ENCODE data around the gene SGCA. TPM values are rescaled to one million over a fixed set of nuclear protein-coding genes. Genes with fewer than 3 reads are reported as not detected.

Gene SGCA
- total and polyA plus RNA-seq, 2 of the 13 experiments (the other 11 are each of a cell fraction or from before 2014, with no cell fraction given): not detected

DNA sequence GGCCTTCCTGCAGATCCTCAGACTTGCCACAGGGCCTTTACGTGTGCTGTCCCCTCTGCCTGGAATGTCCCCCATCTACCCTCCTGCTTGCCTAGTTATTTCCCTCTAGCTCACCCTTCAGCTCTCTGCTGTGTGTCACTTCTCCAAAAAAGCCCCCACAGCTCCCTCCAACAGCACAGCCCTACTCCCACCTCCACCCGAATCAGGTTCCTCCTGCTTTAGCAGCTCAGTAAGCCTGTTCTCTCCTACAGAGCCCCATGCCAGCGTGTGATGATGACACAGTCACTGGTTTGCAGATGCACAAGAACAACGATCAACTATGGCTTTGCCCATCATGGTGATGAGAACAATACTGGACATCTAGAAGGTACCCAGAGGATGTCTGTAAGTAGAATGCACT lies 28.8 kb upstream of the SGCA start:
- no peaks in the 10 kb centered on the region for H3K9me3 ChIP-seq (ENCODE audit: low read length)
- intact Hi-C loops (cut with micrococcal nuclease; ENCODE audit: unreplicated experiment) (no loop called here), in situ Hi-C loops (cut with HindIII; ENCODE audit: extremely low pct_ligation_motif_present, low pct_unique_long_range_greater_than_20kb) (no loop called here)
- H3K27ac ChIP-seq (ENCODE audit: extremely low read length, insufficient read depth, low read length): no peak overlapping the region
- H2AFZ ChIP-seq (ENCODE audit: low read length): no peak overlapping the region
- H4K20me1 ChIP-seq (ENCODE audit: insufficient read depth, low read length): peaks cover 6% of the 10 kb centered on the region; the same call in 1 of the 2 replicates
- H3K4me3 ChIP-seq (replicated peaks in 1 of 3; ENCODE audit: insufficient read depth in 1 of 3, low read depth in 2 of 3, low read length in 3 of 3): no peak overlapping the region
- FAIRE-seq (no peak), ATAC-seq (no peak), DNase-seq (ENCODE audit: low spot score) (no peak)
- TF ChIP-seq MXD4 (CRISPR knock-in tag; IDR thresholded peaks at IDR 0.05) (no peak), ZFP62 (CRISPR knock-in tag; IDR thresholded peaks at IDR 0.05) (no peak), PTBP1 (IDR thresholded peaks at IDR 0.05; ENCODE audit: low read depth, low read length, poor library complexity, severe bottlenecking) (no peak), ZNF431 (CRISPR knock-in tag; IDR thresholded peaks at IDR 0.05; ENCODE audit: borderline replicate concordance, low read depth) (no peak), SPEN (CRISPR knock-in tag; IDR thresholded peaks at IDR 0.05; ENCODE audit: low read depth) (no peak), SP1 (IDR thresholded peaks at IDR 0.05) (no peak), SP1 (CRISPR knock-in tag; IDR thresholded peaks at IDR 0.05) (no peak), PHF21A (CRISPR knock-in tag; IDR thresholded peaks at IDR 0.05) (no peak), ZNF30 (CRISPR knock-in tag; IDR thresholded peaks at IDR 0.05) (no peak), EED (CRISPR knock-in tag; IDR thresholded peaks at IDR 0.05) (no peak), NAIF1 (CRISPR knock-in tag; IDR thresholded peaks at IDR 0.05; ENCODE audit: borderline replicate concordance) (no peak), RXRB (CRISPR knock-in tag; IDR thresholded peaks at IDR 0.05; ENCODE audit: borderline replicate concordance) (no peak), MBD4 (IDR thresholded peaks at IDR 0.05; ENCODE audit: borderline replicate concordance, low read length) (no peak)
- TF ChIP-seq, protein P1, sequence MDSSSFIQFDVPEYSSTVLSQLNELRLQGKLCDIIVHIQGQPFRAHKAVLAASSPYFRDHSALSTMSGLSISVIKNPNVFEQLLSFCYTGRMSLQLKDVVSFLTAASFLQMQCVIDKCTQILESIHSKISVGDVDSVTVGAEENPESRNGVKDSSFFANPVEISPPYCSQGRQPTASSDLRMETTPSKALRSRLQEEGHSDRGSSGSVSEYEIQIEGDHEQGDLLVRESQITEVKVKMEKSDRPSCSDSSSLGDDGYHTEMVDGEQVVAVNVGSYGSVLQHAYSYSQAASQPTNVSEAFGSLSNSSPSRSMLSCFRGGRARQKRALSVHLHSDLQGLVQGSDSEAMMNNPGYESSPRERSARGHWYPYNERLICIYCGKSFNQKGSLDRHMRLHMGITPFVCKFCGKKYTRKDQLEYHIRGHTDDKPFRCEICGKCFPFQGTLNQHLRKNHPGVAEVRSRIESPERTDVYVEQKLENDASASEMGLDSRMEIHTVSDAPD (CRISPR knock-in tag; IDR thresholded peaks at IDR 0.05): no peak
- TF ChIP-seq, protein P2, sequence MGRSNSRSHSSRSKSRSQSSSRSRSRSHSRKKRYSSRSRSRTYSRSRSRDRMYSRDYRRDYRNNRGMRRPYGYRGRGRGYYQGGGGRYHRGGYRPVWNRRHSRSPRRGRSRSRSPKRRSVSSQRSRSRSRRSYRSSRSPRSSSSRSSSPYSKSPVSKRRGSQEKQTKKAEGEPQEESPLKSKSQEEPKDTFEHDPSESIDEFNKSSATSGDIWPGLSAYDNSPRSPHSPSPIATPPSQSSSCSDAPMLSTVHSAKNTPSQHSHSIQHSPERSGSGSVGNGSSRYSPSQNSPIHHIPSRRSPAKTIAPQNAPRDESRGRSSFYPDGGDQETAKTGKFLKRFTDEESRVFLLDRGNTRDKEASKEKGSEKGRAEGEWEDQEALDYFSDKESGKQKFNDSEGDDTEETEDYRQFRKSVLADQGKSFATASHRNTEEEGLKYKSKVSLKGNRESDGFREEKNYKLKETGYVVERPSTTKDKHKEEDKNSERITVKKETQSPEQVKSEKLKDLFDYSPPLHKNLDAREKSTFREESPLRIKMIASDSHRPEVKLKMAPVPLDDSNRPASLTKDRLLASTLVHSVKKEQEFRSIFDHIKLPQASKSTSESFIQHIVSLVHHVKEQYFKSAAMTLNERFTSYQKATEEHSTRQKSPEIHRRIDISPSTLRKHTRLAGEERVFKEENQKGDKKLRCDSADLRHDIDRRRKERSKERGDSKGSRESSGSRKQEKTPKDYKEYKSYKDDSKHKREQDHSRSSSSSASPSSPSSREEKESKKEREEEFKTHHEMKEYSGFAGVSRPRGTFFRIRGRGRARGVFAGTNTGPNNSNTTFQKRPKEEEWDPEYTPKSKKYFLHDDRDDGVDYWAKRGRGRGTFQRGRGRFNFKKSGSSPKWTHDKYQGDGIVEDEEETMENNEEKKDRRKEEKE (IDR thresholded peaks at IDR 0.05): no peak
- TF ChIP-seq, protein P3, sequence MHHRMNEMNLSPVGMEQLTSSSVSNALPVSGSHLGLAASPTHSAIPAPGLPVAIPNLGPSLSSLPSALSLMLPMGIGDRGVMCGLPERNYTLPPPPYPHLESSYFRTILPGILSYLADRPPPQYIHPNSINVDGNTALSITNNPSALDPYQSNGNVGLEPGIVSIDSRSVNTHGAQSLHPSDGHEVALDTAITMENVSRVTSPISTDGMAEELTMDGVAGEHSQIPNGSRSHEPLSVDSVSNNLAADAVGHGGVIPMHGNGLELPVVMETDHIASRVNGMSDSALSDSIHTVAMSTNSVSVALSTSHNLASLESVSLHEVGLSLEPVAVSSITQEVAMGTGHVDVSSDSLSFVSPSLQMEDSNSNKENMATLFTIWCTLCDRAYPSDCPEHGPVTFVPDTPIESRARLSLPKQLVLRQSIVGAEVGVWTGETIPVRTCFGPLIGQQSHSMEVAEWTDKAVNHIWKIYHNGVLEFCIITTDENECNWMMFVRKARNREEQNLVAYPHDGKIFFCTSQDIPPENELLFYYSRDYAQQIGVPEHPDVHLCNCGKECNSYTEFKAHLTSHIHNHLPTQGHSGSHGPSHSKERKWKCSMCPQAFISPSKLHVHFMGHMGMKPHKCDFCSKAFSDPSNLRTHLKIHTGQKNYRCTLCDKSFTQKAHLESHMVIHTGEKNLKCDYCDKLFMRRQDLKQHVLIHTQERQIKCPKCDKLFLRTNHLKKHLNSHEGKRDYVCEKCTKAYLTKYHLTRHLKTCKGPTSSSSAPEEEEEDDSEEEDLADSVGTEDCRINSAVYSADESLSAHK (CRISPR knock-in tag; IDR thresholded peaks at IDR 0.05; ENCODE audit: borderline replicate concordance): no peak
- TF ChIP-seq, protein P4, sequence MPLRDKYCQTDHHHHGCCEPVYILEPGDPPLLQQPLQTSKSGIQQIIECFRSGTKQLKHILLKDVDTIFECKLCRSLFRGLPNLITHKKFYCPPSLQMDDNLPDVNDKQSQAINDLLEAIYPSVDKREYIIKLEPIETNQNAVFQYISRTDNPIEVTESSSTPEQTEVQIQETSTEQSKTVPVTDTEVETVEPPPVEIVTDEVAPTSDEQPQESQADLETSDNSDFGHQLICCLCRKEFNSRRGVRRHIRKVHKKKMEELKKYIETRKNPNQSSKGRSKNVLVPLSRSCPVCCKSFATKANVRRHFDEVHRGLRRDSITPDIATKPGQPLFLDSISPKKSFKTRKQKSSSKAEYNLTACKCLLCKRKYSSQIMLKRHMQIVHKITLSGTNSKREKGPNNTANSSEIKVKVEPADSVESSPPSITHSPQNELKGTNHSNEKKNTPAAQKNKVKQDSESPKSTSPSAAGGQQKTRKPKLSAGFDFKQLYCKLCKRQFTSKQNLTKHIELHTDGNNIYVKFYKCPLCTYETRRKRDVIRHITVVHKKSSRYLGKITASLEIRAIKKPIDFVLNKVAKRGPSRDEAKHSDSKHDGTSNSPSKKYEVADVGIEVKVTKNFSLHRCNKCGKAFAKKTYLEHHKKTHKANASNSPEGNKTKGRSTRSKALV (CRISPR knock-in tag; IDR thresholded peaks at IDR 0.05): no peak
- peaks cover 31% of the 10 kb centered on the region for H3K4me1 ChIP-seq (ENCODE audit: insufficient read depth, low read length)
- ChIA-PET CTCF (ENCODE audit: low intra/inter-chr PET ratio, low total read pairs) (no interaction called here), POLR2A (no interaction called here)
- H3K4me2 ChIP-seq (ENCODE audit: low read depth, low read length): no peak overlapping the region
- H3K9ac ChIP-seq (ENCODE audit: insufficient read depth, low read depth, low read length): no peak overlapping the region
- no TSS peak for BruUV-seq (replicated peaks)
- H3K79me2 ChIP-seq (ENCODE audit: insufficient read depth, low read length): no peaks in the 10 kb centered on the region
- WGBS (ENCODE audit: low lambda C conversion rate): 98% methylated on average over 4 of the region's 4 CpGs
- no peaks in the 10 kb centered on the region for H3K27me3 ChIP-seq (ENCODE audit: control insufficient read depth in 1 of 2, insufficient read depth in 2 of 2, low read length in 2 of 2)
- H3K36me3 ChIP-seq (replicated peaks in 1 of 2; ENCODE audit: control insufficient read depth in 1 of 2, insufficient read depth in 2 of 2, low read length in 2 of 2): peaks cover 41 to 49% of the 10 kb centered on the region in 2 experiments; a peak in 4 of 5 replicates
